AG10803 (cell line): ENCODE results near the gene TJP1.

Experiments
- DNase-seq: peaks from one replicate; pipeline ENCODE4 v3.0.0; 2010; ENCODE audit warnings: low read depth
- H3K4me3 ChIP-seq: 2 replicates; pipeline ENCODE4 v1.5.1; 2011; ENCODE audit warnings: mild to moderate bottlenecking, low read length, control low read depth
- CTCF ChIP-seq: conservative IDR thresholded peaks from 2 replicates; pipeline ENCODE4 v1.5.1; 2011; ENCODE audit warnings: mild to moderate bottlenecking, low read length, control low read depth, inconsistent platforms

The TJP1 gene

GRCh38 chr15:29813009-29813408, 9.3 kb downstream of the TJP1 start:
- TF ChIP-seq CTCF: no peak
- no peak for DNase-seq
- no peak overlapping the region for H3K4me3 ChIP-seq

- DNase-seq: peak; percentile 52
- H3K4me3 ChIP-seq: no peak overlapping the region
- TF ChIP-seq CTCF: no peak
Measured at GRCh38 chr15:29812384-29812694, 9.9 kb downstream of the TJP1 start.

GRCh38 chr15:29811691-29812383, 10.4 kb downstream of the TJP1 start:
- DNase-seq: no peak
- no peak for TF ChIP-seq CTCF
- no peak overlapping the region for H3K4me3 ChIP-seq

- no peak overlapping the region for H3K4me3 ChIP-seq
- no peak for TF ChIP-seq CTCF
- DNase-seq: no peak
Measured at GRCh38 chr15:29805708-29806104, 16.6 kb downstream of the TJP1 start.

GRCh38 chr15:29805043-29805707, 17.1 kb downstream of the TJP1 start:
- no peak overlapping the region for H3K4me3 ChIP-seq
- peak; percentile 81 for DNase-seq
- no peak for TF ChIP-seq CTCF

GRCh38 chr15:29802411-29802810, 19.9 kb downstream of the TJP1 start:
- no peak for TF ChIP-seq CTCF
- no peak for DNase-seq
- H3K4me3 ChIP-seq: no peak overlapping the region
